Ovary (tissue), 3 donors: ENCODE results near the gene OTOS.

Source experiments
- EP300 ChIP-seq: sonication (generic); formaldehyde crosslinking; IDR thresholded peaks from one replicate; pipeline ENCODE4 v1.6.1; 2017; ENCODE audit warnings: antibody characterized with exemption
- POLR2A ChIP-seq: fragments of 450-650 bp; IDR thresholded peaks from one replicate; pipeline ENCODE4 v1.6.1; 2017; ENCODE audit warnings: antibody characterized with exemption, mild to moderate bottlenecking, moderate library complexity
- TF ChIP-seq, protein P1 (sequence below), 3 donors: fragments of 450-650 bp in 2 of 3; fragments of 200-600 bp in 1 of 3; IDR thresholded peaks; one replicate each; pipeline versions ENCODE4 v1.5.1 to v1.8.0; 2016 to 2022; ENCODE audit warnings: antibody characterized with exemption in 3 of 3, mild to moderate bottlenecking in 1 of 3
- donor health status: DM: no; HTN: no; CAD: no.

GRCh38 chr2:240127191-240127750 is 13.2 kb downstream of the OTOS start:
- TF ChIP-seq, protein P1, sequence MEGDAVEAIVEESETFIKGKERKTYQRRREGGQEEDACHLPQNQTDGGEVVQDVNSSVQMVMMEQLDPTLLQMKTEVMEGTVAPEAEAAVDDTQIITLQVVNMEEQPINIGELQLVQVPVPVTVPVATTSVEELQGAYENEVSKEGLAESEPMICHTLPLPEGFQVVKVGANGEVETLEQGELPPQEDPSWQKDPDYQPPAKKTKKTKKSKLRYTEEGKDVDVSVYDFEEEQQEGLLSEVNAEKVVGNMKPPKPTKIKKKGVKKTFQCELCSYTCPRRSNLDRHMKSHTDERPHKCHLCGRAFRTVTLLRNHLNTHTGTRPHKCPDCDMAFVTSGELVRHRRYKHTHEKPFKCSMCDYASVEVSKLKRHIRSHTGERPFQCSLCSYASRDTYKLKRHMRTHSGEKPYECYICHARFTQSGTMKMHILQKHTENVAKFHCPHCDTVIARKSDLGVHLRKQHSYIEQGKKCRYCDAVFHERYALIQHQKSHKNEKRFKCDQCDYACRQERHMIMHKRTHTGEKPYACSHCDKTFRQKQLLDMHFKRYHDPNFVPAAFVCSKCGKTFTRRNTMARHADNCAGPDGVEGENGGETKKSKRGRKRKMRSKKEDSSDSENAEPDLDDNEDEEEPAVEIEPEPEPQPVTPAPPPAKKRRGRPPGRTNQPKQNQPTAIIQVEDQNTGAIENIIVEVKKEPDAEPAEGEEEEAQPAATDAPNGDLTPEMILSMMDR (IDR thresholded peaks at IDR 0.05): no peak
- no peak for TF ChIP-seq POLR2A
- no peak for TF ChIP-seq EP300
